Mucosa of stomach (tissue), 1 donor: ENCODE data around the gene INPP4B.

ENCODE experiments used
- H3K27me3 ChIP-seq: one replicate; pipeline ENCODE4 v1.7.0; 2013; ENCODE audit warnings: mild to moderate bottlenecking, low read length; ENCODE audit not compliant: control insufficient read depth, insufficient read depth
- H3K36me3 ChIP-seq: one replicate; pipeline ENCODE4 v1.7.0; 2013; ENCODE audit warnings: low read length; ENCODE audit not compliant: control insufficient read depth, insufficient read depth
- H3K4me1 ChIP-seq: one replicate; pipeline ENCODE4 v1.7.0; 2013; ENCODE audit warnings: mild to moderate bottlenecking, low read length; ENCODE audit not compliant: control insufficient read depth, insufficient read depth
- H3K4me3 ChIP-seq: one replicate; pipeline ENCODE4 v1.7.0; 2013; ENCODE audit warnings: low read length
- H3K9ac ChIP-seq: one replicate; pipeline ENCODE4 v1.7.0; 2013; ENCODE audit warnings: mild to moderate bottlenecking, low read length, moderate library complexity
- H3K9me3 ChIP-seq: one replicate; pipeline ENCODE4 v1.7.0; 2013; ENCODE audit warnings: mild to moderate bottlenecking, low read length, moderate library complexity; ENCODE audit not compliant: control insufficient read depth
- donor health status: Pancreatic carcinoma.

The INPP4B gene

GRCh38 chr4:142846108-142846728, at the start of gene INPP4B:
Gene INPP4B, minus strand, starts transcription at chr4:142846301.
- peaks cover 13% of the 10 kb centered on the region for H3K4me1 ChIP-seq
- H3K4me3 ChIP-seq, result peak within 1 kb of the TSS; percentile 28
- H3K9me3 ChIP-seq, result no peaks in the 10 kb centered on the region
- H3K36me3 ChIP-seq, result no peaks in the 10 kb centered on the region
- peaks cover 30% of the 10 kb centered on the region for H3K27me3 ChIP-seq
- peak within 1 kb of the TSS; percentile 48 for H3K9ac ChIP-seq

- Histone ChIP-seq H3K9ac (no peak overlapping the region), H3K9me3 (no peaks in the 10 kb centered on the region), H3K4me3 (no peak overlapping the region), H3K36me3 (no peaks in the 10 kb centered on the region), H3K4me1 (no peaks in the 10 kb centered on the region), H3K27me3 (no peaks in the 10 kb centered on the region)
Observed at GRCh38 chr4:142893012-142893411, 46.9 kb upstream of the INPP4B start.

GRCh38 chr4:142886566-142886965, 40.5 kb upstream of the INPP4B start:
- Histone ChIP-seq H3K36me3 (no peaks in the 10 kb centered on the region), H3K4me1 (no peaks in the 10 kb centered on the region), H3K9me3 (no peaks in the 10 kb centered on the region), H3K4me3 (no peak overlapping the region), H3K27me3 (no peaks in the 10 kb centered on the region), H3K9ac (no peak overlapping the region)

- no peak overlapping the region for H3K4me3 ChIP-seq
- no peaks in the 10 kb centered on the region for H3K9me3 ChIP-seq
- no peaks in the 10 kb centered on the region for H3K4me1 ChIP-seq
- no peaks in the 10 kb centered on the region for H3K27me3 ChIP-seq
- no peaks in the 10 kb centered on the region for H3K36me3 ChIP-seq
- no peak overlapping the region for H3K9ac ChIP-seq
Observed at GRCh38 chr4:142883040-142883832, 37.1 kb upstream of the INPP4B start.

GRCh38 chr4:142882159-142882558, 36.1 kb upstream of the INPP4B start:
- Histone ChIP-seq H3K9ac (no peak overlapping the region), H3K36me3 (no peaks in the 10 kb centered on the region), H3K9me3 (no peaks in the 10 kb centered on the region), H3K27me3 (no peaks in the 10 kb centered on the region), H3K4me1 (no peaks in the 10 kb centered on the region), H3K4me3 (no peak overlapping the region)

- no peaks in the 10 kb centered on the region for H3K9me3 ChIP-seq
Observed at GRCh38 chr4:142881331-142881730, 35.2 kb upstream of the INPP4B start.

GRCh38 chr4:142875117-142875516, 29.0 kb upstream of the INPP4B start:
- H3K27me3 ChIP-seq, result no peaks in the 10 kb centered on the region

More at GRCh38 chr4:142881331-142881730, 35.2 kb upstream of the INPP4B start:
- Histone ChIP-seq H3K4me3 (no peak overlapping the region), H3K4me1 (no peaks in the 10 kb centered on the region), H3K27me3 (no peaks in the 10 kb centered on the region), H3K9ac (no peak overlapping the region), H3K36me3 (no peaks in the 10 kb centered on the region)

GRCh38 chr4:142874684-142875083, 28.6 kb upstream of the INPP4B start:
- no peak overlapping the region for H3K4me3 ChIP-seq
- H3K4me1 ChIP-seq, result no peaks in the 10 kb centered on the region
- H3K9me3 ChIP-seq, result no peaks in the 10 kb centered on the region
- no peaks in the 10 kb centered on the region for H3K36me3 ChIP-seq
- no peak overlapping the region for H3K9ac ChIP-seq
- H3K27me3 ChIP-seq, result no peaks in the 10 kb centered on the region

More at GRCh38 chr4:142875117-142875516, 29.0 kb upstream of the INPP4B start:
- no peaks in the 10 kb centered on the region for H3K9me3 ChIP-seq
- no peaks in the 10 kb centered on the region for H3K4me1 ChIP-seq
- H3K9ac ChIP-seq, result no peak overlapping the region
- H3K4me3 ChIP-seq, result no peak overlapping the region
- H3K36me3 ChIP-seq, result no peaks in the 10 kb centered on the region

GRCh38 chr4:142866685-142867084, 20.6 kb upstream of the INPP4B start:
- Histone ChIP-seq H3K36me3 (no peaks in the 10 kb centered on the region), H3K9ac (no peak overlapping the region), H3K4me3 (no peak overlapping the region), H3K27me3 (no peaks in the 10 kb centered on the region), H3K4me1 (no peaks in the 10 kb centered on the region), H3K9me3 (no peaks in the 10 kb centered on the region)

- no peaks in the 10 kb centered on the region for H3K4me1 ChIP-seq
- no peaks in the 10 kb centered on the region for H3K36me3 ChIP-seq
- H3K27me3 ChIP-seq, result no peaks in the 10 kb centered on the region
- no peak overlapping the region for H3K9ac ChIP-seq
- H3K4me3 ChIP-seq, result no peak overlapping the region
- no peaks in the 10 kb centered on the region for H3K9me3 ChIP-seq
Observed at GRCh38 chr4:142861351-142861750, 15.2 kb upstream of the INPP4B start.

- H3K4me1 ChIP-seq, result no peaks in the 10 kb centered on the region
- no peaks in the 10 kb centered on the region for H3K9me3 ChIP-seq
- H3K4me3 ChIP-seq, result no peak overlapping the region
- no peaks in the 10 kb centered on the region for H3K36me3 ChIP-seq
- H3K9ac ChIP-seq, result no peak overlapping the region
- H3K27me3 ChIP-seq, result no peaks in the 10 kb centered on the region
Observed at GRCh38 chr4:142858965-142859364, 12.9 kb upstream of the INPP4B start.

- Histone ChIP-seq H3K36me3 (no peaks in the 10 kb centered on the region), H3K9ac (no peak overlapping the region), H3K27me3 (no peaks in the 10 kb centered on the region), H3K9me3 (no peaks in the 10 kb centered on the region), H3K4me1 (no peaks in the 10 kb centered on the region), H3K4me3 (no peak overlapping the region)
Observed at GRCh38 chr4:142858446-142858845, 12.3 kb upstream of the INPP4B start.
